Lower leg skin (tissue), 3 donors: ENCODE measurements around the gene CTTN.

ENCODE experiments used
- POLR2A ChIP-seq, 2 donors: fragments of 450-650 bp; IDR thresholded peaks; one replicate each; pipeline ENCODE4 v1.6.1; 2016 to 2017; ENCODE audit warnings: antibody characterized with exemption in 2 of 2, mild to moderate bottlenecking in 1 of 2, moderate library complexity in 1 of 2
- TF ChIP-seq, protein P1 (sequence below), 3 donors: fragments of 450-650 bp; IDR thresholded peaks; one replicate each; pipeline ENCODE4 v1.5.1; 2016; ENCODE audit warnings: antibody characterized with exemption in 3 of 3, mild to moderate bottlenecking in 3 of 3, moderate library complexity in 2 of 3

DNA sequence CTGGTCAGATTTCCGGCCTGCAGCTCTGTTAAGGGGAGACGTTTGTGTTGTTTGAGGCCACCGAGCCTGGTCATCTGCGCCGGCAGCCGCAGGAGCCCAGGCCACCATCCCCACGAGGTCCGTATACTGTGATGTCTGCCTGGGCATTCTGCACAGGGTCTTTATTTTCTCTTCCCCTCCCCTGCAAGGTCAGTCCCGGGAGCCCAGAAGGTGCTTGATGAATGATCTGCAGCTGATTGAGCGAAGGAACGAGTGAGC, 45.4 kb downstream of the CTTN start:
- no peak for TF ChIP-seq POLR2A (IDR thresholded peaks at IDR 0.05)
- TF ChIP-seq, protein P1, sequence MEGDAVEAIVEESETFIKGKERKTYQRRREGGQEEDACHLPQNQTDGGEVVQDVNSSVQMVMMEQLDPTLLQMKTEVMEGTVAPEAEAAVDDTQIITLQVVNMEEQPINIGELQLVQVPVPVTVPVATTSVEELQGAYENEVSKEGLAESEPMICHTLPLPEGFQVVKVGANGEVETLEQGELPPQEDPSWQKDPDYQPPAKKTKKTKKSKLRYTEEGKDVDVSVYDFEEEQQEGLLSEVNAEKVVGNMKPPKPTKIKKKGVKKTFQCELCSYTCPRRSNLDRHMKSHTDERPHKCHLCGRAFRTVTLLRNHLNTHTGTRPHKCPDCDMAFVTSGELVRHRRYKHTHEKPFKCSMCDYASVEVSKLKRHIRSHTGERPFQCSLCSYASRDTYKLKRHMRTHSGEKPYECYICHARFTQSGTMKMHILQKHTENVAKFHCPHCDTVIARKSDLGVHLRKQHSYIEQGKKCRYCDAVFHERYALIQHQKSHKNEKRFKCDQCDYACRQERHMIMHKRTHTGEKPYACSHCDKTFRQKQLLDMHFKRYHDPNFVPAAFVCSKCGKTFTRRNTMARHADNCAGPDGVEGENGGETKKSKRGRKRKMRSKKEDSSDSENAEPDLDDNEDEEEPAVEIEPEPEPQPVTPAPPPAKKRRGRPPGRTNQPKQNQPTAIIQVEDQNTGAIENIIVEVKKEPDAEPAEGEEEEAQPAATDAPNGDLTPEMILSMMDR (IDR thresholded peaks at IDR 0.05): no peak
